Pons (tissue), 1 donor: ENCODE measurements around the gene PPP2R5C.

Experiments used
- DNase-seq: peaks from one replicate; pipeline ENCODE4 v3.0.0-alpha.2; 2016; ENCODE audit warnings: low spot score

The PPP2R5C gene

GRCh38 chr14:101840649-101841369 is 79.3 kb downstream of the PPP2R5C start:
- no peak for DNase-seq

DNA sequence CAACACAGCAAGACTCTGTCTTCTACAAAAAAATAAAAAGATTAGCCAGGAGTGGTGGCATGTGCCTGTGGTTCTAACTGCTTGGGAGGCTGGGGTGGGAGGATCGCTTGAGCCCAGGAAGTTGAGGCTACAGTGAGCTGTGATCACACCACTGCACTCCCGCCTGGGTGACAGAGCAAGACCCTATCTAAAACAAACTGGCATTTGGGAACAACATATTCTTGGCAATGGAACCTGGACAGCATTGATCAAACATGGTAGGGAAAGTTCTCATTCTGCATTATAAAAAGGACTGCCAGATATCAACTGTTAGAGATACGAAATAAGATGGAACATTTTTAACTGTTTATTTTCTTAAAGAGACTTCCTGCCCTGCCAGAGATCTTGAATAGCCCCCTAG is 81.5 kb downstream of the PPP2R5C start:
- no peak for DNase-seq

- DNase-seq: peak; percentile 42
Observed at GRCh38 chr14:101843665-101844064, 82.2 kb downstream of the PPP2R5C start.

- no peak for DNase-seq
Observed at GRCh38 chr14:101844219-101844618, 82.7 kb downstream of the PPP2R5C start.

- DNase-seq: no peak
Observed at GRCh38 chr14:101844751-101845150, 83.2 kb downstream of the PPP2R5C start.

DNA sequence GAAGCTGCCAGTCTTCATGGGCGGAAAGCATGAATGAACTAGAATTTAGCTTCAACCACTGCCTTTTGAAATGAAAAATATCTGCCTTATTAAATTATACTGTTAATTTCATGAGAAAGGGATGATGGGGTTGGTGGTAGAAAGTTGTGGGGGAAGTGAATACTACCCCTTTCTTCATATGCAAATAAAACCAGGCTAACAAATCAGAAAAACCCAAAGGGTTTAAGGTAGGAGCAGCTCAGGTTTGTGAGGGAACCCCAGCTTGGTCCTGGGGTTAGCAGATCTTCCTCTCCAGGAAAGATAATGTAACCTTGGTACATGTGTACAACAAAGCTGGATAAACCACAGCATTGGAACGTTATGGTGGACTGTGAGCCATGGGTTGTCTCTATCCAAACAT is 84.0 kb downstream of the PPP2R5C start:
- no peak for DNase-seq

- DNase-seq: no peak
Observed at GRCh38 chr14:101845896-101846295, 84.4 kb downstream of the PPP2R5C start.

DNA sequence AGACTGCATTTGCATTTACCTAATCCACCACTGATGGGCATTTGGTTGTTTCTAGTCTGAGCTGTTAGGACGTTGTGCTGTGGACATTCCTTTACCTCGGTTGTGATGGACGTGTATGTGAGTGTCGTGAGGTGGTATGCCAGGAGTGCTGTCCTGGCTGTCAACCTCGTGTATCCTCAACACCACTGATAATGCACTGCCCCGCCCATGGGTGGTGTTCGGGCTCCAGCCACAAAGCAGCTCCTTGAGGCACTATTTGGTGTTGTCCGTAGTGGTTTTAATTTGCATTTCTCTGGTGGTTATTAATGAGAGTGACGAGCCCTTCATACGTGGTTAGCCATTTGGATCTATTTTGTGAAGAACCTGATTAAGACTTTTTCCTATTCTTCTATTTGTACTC is 87.6 kb downstream of the PPP2R5C start:
- no peak for DNase-seq

DNA sequence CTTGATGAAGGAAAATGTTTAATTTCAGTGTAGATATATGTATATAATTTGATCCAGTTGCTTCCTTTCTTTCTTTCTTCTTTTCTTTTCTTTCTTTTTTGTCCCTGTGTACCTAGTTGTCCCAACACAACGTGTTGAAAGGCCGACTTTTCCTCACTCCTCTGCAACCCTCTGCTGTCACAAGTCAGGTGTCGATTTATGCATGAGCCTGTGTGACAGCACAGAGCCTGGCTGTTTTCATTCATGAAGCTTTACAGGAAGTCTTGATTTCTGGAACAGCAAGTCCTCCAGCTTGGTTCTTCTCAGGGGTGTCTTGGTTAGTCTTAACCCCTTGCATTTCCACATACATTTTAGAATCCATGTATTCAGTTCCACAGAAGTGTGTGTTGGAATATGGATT is 88.1 kb downstream of the PPP2R5C start:
- DNase-seq: no peak

DNA sequence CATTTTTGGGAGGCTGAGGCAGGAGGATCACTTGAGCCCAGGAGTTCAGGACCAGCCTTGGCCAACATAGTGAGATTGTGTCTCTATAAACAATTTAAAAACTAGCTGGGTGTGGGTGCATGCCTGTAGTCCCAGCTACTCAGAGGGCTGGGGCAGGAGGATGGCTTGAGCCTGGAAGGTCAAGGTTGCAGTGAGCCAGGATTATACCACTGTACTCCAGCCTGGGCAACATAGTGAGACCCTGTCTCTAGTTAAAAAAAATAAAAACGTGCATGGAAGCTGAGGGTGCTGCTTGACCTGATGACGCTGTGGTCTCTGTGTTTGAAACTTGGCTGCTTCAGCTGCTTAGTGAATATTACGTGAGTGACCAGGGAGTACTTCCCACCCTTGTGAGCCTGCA is 89.7 kb downstream of the PPP2R5C start:
- no peak for DNase-seq

DNA sequence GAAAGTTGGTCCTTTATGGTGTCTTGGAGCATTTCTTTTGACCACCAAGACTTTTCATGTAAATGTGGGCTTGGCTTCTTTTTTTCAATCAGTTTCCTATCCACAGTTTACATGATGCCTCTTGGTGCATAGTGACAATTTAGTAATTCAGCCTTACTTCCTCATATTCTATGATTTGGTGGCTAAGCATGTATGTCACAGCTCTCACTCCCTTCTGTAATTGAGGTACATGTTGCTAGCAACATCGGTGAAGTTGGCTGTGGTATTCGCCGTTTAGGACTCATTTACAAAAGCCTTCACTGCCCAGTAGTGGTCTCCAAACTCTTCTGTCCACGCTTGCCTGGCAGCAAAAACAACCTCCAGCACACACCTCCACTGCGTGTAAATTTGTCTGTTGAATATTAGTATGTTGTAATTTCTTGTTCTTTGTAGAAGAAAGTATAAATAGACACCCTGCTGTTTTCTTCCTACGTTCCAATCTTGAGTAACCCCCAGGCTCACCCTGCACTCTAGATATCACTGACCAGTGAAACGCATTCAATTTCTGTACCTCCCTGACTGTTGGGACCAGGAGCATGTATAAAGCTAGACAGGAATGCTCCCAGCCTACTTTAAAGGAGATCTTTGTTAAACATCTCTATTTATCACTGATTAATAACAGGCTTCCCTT is 90.4 kb downstream of the PPP2R5C start:
- DNase-seq: no peak

- no peak for DNase-seq
Observed at GRCh38 chr14:101852785-101853184, 91.3 kb downstream of the PPP2R5C start.

DNA sequence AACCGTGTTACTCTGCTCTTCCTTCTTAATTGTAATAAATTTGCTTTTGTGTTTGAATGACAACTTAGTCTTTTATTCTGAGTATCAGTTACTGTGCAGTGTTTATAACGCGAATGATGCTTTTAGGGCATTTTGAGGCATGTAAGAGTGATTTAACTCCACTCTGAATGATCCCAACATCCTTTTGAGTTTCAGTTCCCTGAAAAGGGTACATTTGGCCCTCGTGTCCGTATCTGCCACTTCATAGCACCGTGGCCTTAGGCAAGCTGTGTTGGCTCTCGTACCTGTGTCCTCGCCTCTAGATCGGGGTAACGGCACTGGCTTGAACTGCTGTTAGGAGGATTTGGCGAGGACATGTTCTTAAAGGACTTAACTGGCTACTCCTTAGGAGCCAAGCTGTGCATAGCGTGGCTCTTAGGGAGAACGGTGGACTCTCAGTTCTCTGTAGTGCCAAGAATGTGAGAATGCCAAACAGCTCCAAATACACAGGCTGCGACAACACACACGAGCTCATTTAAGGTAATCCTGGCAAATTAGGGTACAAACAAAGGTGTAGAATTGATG is 92.0 kb downstream of the PPP2R5C start:
- DNase-seq: no peak

DNA sequence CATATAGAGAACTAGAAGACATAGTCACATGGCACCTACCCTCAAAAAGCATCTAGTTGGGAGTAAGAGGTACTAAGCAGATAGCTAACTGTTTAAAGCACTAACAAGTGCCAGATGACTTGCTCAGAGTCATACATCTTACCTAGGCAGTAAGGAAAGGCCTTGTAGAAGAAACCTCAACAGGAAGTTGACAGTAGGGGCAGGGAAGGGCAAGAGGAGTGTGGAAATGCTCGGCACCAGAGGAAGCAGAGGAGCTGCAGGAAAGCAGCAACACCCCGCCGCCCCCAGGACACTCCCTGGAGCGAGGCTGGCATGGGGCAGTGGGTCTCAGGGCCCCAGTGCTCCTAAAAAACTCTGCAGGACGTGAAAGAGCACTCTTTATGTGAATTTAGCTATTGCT is 92.9 kb downstream of the PPP2R5C start:
- no peak for DNase-seq

- no peak for DNase-seq
Observed at GRCh38 chr14:101855958-101856357, 94.4 kb downstream of the PPP2R5C start.

GRCh38 chr14:101856536-101856935 is 95.0 kb downstream of the PPP2R5C start:
- DNase-seq: no peak

GRCh38 chr14:101857226-101857625 is 95.7 kb downstream of the PPP2R5C start:
- DNase-seq: no peak

- no peak for DNase-seq
Observed at GRCh38 chr14:101858791-101859537, 97.5 kb downstream of the PPP2R5C start.

DNA sequence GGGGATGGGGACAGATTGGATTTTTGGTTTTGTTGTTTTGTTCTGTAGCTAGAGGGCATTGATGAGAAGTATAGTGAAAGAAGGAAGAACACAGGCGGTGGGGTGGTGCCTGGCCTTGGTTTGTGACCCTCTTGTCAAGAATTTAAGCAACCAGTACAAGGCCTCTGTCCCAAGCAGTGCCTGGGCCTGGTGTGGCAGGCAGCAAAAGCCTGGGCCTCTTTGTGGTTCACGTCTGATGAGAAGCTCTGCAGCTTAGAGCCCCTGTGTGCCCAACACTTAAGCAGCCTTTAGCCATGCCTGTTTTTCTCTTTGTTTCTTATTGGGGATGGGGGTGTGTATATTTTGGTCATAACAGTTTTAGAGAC is 98.0 kb downstream of the PPP2R5C start:
- DNase-seq: no peak

DNA sequence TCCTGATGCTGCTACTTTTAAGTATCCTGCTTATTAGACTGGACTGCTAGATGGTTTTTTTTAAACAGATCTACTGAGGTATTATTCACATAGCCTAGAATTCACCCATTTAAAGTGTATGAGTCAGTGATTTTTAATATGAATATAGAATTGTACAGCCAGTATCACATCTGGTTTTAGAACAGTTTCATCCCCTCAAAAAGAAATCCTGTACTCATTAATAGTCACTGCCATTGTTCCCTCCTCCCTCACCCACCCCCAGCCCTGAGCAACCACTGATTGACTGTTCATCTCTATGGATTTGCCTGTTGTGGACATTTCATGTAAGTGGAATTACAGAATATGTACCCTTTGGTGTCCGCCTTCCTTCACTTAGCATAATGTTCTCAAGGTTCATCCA is 98.4 kb downstream of the PPP2R5C start:
- DNase-seq: no peak

GRCh38 chr14:101861464-101861863 is 100.0 kb downstream of the PPP2R5C start:
- no peak for DNase-seq

- no peak for DNase-seq
Observed at GRCh38 chr14:101862177-101862576, 100.7 kb downstream of the PPP2R5C start.

- no peak for DNase-seq
Observed at GRCh38 chr14:101862711-101863110, 101.2 kb downstream of the PPP2R5C start.
